K562 (cell line): ENCODE measurements around the gene CSNK1G1. TPM values are rescaled to one million over a fixed set of nuclear protein-coding genes. Genes with fewer than 3 reads are reported as not detected.

Source experiments
- ADNP ChIP-seq: fragments of 200-800 bp; sonication (Bioruptor generic); IDR thresholded peaks from 2 replicates; pipeline ENCODE4 v1.6.1; 2016; ENCODE audit warnings: missing genetic modification characterization, missing compliant biosample characterization
- BDP1 ChIP-seq: IDR thresholded peaks from 3 replicates; pipeline ENCODE4 v1.6.1; 2011; ENCODE audit not compliant: insufficient read length, insufficient read depth
- CREB1 ChIP-seq, 2 experiments: sonication (generic) in 1 of 2; formaldehyde crosslinking in 1 of 2; IDR thresholded peaks; 2 replicates each; pipeline versions ENCODE4 v1.6.1 to v1.8.0; 2012 to 2022; ENCODE audit warnings: inconsistent platforms in 1 of 2, mild to moderate bottlenecking in 1 of 2, missing genetic modification reagents in 1 of 2, moderate library complexity in 1 of 2
- ELF1 ChIP-seq: fragments of 200-800 bp; sonication (Bioruptor generic); IDR thresholded peaks from 2 replicates; pipeline ENCODE4 v1.6.1; 2016; ENCODE audit warnings: missing genetic modification characterization, missing compliant biosample characterization
- KLF6 ChIP-seq: fragments of 250-450 bp; sonication (Bioruptor Pico); IDR thresholded peaks from 2 replicates; pipeline ENCODE4 v1.4.0; 2020; ENCODE audit warnings: mild to moderate bottlenecking, moderate library complexity, borderline replicate concordance
- SAFB ChIP-seq: fragments of 200-400 bp; formaldehyde crosslinking; IDR thresholded peaks from 2 replicates; pipeline ENCODE4 v1.6.1; 2017; ENCODE audit warnings: low read depth, low read length, borderline replicate concordance
- SMAD3 ChIP-seq: fragments of 450-650 bp; formaldehyde crosslinking; conservative IDR thresholded peaks from 2 replicates; pipeline ENCODE4 v1.4.0; 2020; ENCODE audit warnings: mild to moderate bottlenecking
- THRAP3 ChIP-seq: fragments of 450-650 bp; IDR thresholded peaks from 2 replicates; pipeline ENCODE4 v1.6.1; 2016; ENCODE audit warnings: mild to moderate bottlenecking, inconsistent platforms, borderline replicate concordance
- polyA plus RNA-seq, 8 experiments: library from polyadenylated mRNA; depleted of rRNA in 4 of 8; stranded (reverse) in 5 of 8; unstranded in 3 of 8; fragments of >200 nt; fragmentation: Nextera tagmentation in 2 of 8; fragmentation: Illumina TruSeq in 1 of 8; extraction: Ambion mirVana in 2 of 8; extraction: Trizol in 1 of 8; gene quantifications; 2 replicates each; pipeline versions ENCODE4 v1.2.1 to v1.2.3, GENCODE V29; 2011 to 2014; ENCODE audit warnings: inconsistent platforms in 1 of 8, missing spikeins in 1 of 8
- total RNA-seq, 7 experiments: library from RNA; depleted of rRNA in 6 of 7; stranded (reverse); fragments of >200 nt in 6 of 7; fragmentation: Illumina TruSeq in 2 of 7; extraction: Trizol in 2 of 7; gene quantifications; 2 replicates each; pipeline versions ENCODE4 v1.2.1 to v1.2.3, GENCODE V29; 2011 to 2021; ENCODE audit warnings: low replicate concordance in 1 of 7
- TF ChIP-seq, protein P1 (sequence below): sonication (generic); formaldehyde crosslinking; IDR thresholded peaks from 2 replicates; pipeline ENCODE4 v1.5.0; 2020; ENCODE audit warnings: missing genetic modification reagents
- TF ChIP-seq, protein P2 (sequence below): fragments of 200-400 bp; formaldehyde crosslinking; IDR thresholded peaks from 2 replicates; pipeline ENCODE4 v1.6.1; 2017; ENCODE audit warnings: mild to moderate bottlenecking, low read depth, low read length, moderate library complexity
- TF ChIP-seq, protein P3 (sequence below): fragments of 450-650 bp; formaldehyde crosslinking; IDR thresholded peaks from 2 replicates; pipeline ENCODE4 v1.4.0; 2022; ENCODE audit warnings: mild to moderate bottlenecking, moderate library complexity
- TF ChIP-seq, protein P4 (sequence below): fragments of 200-600 bp; sonication (generic); IDR thresholded peaks from one replicate; pipeline ENCODE4 v1.6.1; 2012; ENCODE audit warnings: mild to moderate bottlenecking, low read depth, low read length, inconsistent platforms

The CSNK1G1 gene
- total and polyA plus RNA-seq, 9 of the 15 experiments (the other 6 are each of a cell fraction or from before 2014, with no cell fraction given) = 4.5 to 18.5 (median 9.5) TPM

DNA sequence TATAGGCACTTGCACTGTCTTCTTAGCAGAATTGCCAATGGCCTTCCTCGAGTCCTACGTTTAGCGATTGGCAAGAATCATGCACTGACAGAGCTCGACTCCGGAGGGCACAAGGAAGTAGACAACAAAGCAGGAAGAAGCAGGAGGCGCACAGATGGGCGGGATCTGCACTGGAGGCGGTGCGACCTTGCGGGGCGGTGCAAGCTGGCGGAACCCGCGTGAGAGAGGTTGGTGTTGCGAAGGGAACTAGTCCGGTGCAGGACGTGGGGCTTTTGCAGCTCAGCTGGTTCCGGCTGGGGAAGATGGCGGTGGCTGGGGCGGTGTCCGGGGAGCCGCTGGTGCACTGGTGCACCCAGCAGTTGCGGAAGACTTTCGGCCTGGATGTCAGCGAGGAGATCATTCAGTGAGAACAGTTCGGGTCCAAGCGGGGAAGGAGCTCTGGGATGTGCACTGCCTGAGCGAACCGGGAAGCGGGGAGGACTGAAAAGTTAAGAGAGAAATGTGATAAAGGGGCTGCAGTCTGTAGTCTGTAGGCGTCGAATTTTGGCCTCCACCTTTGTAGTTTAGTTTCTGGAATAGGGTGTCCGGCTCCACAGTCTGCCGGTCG is 31.7 kb upstream of the CSNK1G1 start, which contains the start of gene TRIP4 (continued):
- TF ChIP-seq, protein P1, sequence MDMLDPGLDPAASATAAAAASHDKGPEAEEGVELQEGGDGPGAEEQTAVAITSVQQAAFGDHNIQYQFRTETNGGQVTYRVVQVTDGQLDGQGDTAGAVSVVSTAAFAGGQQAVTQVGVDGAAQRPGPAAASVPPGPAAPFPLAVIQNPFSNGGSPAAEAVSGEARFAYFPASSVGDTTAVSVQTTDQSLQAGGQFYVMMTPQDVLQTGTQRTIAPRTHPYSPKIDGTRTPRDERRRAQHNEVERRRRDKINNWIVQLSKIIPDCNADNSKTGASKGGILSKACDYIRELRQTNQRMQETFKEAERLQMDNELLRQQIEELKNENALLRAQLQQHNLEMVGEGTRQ = 0 out of 2 replicates have a peak, but pooled peaks have one; percentile 10
- TF ChIP-seq BDP1 = no peak
- TF ChIP-seq THRAP3 = peak; percentile 77; the same call in 1 of the 2 replicates
- TF ChIP-seq SMAD3 (CRISPR knock-in tag) = peak; percentile 78
- TF ChIP-seq SAFB = no peak
- TF ChIP-seq CREB1 (IDR thresholded peaks at IDR 0.05) = peak; percentile 71
- TF ChIP-seq CREB1 (CRISPR knock-in tag; IDR thresholded peaks at IDR 0.05) = peak; percentile 82
- TF ChIP-seq, protein P2, sequence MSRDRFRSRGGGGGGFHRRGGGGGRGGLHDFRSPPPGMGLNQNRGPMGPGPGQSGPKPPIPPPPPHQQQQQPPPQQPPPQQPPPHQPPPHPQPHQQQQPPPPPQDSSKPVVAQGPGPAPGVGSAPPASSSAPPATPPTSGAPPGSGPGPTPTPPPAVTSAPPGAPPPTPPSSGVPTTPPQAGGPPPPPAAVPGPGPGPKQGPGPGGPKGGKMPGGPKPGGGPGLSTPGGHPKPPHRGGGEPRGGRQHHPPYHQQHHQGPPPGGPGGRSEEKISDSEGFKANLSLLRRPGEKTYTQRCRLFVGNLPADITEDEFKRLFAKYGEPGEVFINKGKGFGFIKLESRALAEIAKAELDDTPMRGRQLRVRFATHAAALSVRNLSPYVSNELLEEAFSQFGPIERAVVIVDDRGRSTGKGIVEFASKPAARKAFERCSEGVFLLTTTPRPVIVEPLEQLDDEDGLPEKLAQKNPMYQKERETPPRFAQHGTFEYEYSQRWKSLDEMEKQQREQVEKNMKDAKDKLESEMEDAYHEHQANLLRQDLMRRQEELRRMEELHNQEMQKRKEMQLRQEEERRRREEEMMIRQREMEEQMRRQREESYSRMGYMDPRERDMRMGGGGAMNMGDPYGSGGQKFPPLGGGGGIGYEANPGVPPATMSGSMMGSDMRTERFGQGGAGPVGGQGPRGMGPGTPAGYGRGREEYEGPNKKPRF = no peak
- TF ChIP-seq, protein P3, sequence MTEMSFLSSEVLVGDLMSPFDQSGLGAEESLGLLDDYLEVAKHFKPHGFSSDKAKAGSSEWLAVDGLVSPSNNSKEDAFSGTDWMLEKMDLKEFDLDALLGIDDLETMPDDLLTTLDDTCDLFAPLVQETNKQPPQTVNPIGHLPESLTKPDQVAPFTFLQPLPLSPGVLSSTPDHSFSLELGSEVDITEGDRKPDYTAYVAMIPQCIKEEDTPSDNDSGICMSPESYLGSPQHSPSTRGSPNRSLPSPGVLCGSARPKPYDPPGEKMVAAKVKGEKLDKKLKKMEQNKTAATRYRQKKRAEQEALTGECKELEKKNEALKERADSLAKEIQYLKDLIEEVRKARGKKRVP (CRISPR knock-in tag) = no peak
- TF ChIP-seq KLF6 (CRISPR knock-in tag) = no peak
- TF ChIP-seq ADNP = peak; percentile 84
- TF ChIP-seq, protein P4, sequence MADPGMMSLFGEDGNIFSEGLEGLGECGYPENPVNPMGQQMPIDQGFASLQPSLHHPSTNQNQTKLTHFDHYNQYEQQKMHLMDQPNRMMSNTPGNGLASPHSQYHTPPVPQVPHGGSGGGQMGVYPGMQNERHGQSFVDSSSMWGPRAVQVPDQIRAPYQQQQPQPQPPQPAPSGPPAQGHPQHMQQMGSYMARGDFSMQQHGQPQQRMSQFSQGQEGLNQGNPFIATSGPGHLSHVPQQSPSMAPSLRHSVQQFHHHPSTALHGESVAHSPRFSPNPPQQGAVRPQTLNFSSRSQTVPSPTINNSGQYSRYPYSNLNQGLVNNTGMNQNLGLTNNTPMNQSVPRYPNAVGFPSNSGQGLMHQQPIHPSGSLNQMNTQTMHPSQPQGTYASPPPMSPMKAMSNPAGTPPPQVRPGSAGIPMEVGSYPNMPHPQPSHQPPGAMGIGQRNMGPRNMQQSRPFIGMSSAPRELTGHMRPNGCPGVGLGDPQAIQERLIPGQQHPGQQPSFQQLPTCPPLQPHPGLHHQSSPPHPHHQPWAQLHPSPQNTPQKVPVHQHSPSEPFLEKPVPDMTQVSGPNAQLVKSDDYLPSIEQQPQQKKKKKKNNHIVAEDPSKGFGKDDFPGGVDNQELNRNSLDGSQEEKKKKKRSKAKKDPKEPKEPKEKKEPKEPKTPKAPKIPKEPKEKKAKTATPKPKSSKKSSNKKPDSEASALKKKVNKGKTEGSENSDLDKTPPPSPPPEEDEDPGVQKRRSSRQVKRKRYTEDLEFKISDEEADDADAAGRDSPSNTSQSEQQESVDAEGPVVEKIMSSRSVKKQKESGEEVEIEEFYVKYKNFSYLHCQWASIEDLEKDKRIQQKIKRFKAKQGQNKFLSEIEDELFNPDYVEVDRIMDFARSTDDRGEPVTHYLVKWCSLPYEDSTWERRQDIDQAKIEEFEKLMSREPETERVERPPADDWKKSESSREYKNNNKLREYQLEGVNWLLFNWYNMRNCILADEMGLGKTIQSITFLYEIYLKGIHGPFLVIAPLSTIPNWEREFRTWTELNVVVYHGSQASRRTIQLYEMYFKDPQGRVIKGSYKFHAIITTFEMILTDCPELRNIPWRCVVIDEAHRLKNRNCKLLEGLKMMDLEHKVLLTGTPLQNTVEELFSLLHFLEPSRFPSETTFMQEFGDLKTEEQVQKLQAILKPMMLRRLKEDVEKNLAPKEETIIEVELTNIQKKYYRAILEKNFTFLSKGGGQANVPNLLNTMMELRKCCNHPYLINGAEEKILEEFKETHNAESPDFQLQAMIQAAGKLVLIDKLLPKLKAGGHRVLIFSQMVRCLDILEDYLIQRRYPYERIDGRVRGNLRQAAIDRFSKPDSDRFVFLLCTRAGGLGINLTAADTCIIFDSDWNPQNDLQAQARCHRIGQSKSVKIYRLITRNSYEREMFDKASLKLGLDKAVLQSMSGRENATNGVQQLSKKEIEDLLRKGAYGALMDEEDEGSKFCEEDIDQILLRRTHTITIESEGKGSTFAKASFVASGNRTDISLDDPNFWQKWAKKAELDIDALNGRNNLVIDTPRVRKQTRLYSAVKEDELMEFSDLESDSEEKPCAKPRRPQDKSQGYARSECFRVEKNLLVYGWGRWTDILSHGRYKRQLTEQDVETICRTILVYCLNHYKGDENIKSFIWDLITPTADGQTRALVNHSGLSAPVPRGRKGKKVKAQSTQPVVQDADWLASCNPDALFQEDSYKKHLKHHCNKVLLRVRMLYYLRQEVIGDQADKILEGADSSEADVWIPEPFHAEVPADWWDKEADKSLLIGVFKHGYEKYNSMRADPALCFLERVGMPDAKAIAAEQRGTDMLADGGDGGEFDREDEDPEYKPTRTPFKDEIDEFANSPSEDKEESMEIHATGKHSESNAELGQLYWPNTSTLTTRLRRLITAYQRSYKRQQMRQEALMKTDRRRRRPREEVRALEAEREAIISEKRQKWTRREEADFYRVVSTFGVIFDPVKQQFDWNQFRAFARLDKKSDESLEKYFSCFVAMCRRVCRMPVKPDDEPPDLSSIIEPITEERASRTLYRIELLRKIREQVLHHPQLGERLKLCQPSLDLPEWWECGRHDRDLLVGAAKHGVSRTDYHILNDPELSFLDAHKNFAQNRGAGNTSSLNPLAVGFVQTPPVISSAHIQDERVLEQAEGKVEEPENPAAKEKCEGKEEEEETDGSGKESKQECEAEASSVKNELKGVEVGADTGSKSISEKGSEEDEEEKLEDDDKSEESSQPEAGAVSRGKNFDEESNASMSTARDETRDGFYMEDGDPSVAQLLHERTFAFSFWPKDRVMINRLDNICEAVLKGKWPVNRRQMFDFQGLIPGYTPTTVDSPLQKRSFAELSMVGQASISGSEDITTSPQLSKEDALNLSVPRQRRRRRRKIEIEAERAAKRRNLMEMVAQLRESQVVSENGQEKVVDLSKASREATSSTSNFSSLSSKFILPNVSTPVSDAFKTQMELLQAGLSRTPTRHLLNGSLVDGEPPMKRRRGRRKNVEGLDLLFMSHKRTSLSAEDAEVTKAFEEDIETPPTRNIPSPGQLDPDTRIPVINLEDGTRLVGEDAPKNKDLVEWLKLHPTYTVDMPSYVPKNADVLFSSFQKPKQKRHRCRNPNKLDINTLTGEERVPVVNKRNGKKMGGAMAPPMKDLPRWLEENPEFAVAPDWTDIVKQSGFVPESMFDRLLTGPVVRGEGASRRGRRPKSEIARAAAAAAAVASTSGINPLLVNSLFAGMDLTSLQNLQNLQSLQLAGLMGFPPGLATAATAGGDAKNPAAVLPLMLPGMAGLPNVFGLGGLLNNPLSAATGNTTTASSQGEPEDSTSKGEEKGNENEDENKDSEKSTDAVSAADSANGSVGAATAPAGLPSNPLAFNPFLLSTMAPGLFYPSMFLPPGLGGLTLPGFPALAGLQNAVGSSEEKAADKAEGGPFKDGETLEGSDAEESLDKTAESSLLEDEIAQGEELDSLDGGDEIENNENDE = peak; percentile 88
- TF ChIP-seq ELF1 (tag) = peak; percentile 95
